UCSD-AML1 (cell line): ENCODE measurements around the gene COPS2.
"Not testable (repeated sequence)": the region's sequence is repeated elsewhere in the genome, so short reads cannot be mapped to it uniquely, and the experiment has no call there.

Experiments
- DNase-seq: peaks from one replicate; lab custom pipeline; 2025; ENCODE audit not compliant: unreplicated experiment; lab: John Stamatoyannopoulos, UW

COPS2 gene

DNA sequence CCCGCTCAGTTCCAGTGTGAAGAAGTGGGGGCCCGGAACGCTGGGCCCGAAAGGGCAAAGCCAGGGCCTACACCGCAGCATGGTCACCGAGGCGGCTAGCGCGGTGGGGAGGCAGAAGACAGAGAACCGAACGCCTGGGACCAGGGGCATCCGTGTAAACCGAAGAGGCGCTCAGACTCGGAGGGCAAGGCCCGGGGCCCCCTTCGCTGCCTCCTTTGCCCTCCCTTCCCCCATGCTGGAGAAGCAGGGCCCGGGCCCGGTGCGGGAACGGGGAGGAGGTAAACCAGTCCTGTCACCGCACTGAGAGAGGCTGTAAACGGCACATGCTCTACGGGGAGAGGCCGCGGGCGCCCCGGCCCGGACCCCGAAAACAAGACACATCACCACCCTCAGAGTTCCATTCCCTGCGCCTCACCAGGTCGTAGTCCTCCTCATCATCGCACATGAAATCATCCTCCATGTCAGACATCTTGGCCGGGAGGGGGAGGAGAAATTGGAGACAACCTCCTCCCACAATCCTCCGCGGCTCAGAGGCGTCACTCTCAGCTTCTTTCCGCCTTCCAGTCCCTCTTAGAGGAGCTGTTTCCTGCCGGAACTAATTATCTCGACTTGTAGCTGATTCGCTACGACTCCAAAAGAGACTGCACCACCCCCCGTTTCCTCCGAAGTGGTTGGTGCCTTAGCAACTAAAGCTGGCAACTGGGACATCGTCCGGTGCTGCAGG, at the start of gene COPS2:
TSS of gene COPS2 (minus strand) at position 490 of the 724 bp plus-strand sequence. CDS start at position 469, 21 bp downstream.
- DNase-seq = peak; percentile 95

- DNase-seq = no peak
Observed at GRCh38 chr15:49200347-49200746, 44.9 kb upstream of the COPS2 start.

DNA sequence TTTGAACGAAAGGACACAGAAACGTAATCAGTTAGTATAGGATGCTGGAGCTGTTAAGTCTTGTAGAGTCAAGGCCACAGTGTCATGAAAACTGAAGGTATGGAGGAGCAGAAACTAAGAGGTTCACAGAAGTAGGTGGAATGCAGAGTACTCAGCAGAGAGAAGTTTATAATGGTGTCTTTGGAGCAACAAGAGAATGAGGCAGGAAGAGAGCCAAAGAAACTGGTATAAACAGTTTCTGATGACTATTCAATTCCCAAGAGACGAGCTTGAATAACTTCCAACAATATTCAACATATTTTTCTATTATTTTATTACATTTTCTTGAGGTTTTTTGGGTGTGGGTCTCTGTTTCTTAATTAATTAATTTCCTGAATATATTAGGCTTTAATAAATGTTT, 44.3 kb upstream of the COPS2 start:
- DNase-seq = no peak

DNA sequence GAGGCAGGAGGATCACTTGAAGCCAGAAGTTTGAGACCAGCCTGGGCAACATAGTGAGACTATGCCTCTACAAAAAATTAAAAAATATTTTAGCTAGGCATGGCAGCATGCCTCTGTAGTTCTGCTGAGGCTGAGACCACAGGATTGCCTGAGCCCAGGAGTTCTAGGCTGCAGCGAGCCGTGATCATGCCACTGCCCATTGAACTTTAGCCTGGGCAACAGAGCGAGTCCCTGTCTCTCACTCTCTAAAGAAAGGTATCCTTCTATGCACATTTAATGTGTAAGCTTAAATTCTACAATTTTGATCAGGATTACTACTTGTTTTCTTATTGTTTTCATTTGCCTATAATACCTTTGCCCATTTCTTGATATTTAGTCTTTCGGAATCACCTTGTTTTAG, 41.5 kb upstream of the COPS2 start:
- no peak for DNase-seq

- no peak for DNase-seq
Observed at GRCh38 chr15:49191892-49192291, 36.5 kb upstream of the COPS2 start.

GRCh38 chr15:49190586-49190985, 35.2 kb upstream of the COPS2 start:
- no peak for DNase-seq

GRCh38 chr15:49189631-49190030, 34.2 kb upstream of the COPS2 start:
- DNase-seq = no peak

DNA sequence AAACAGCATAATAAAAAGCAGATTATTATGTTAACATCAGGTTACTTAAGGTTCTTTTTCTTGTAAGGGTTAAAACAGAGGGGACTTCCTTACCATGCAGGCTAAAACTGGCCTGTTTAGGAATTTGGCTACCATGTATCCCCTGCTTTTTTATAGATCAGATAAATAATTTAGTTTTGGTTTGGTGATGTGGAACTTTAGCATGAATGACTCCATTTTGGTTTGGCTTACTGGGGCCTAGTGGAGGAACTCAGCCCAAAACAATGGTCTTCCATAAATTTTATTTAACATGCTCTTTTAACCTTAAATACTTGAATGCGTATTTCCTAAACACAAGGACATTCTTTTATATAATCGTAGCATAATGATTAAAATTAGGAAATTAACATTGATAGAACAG, 33.5 kb upstream of the COPS2 start:
- DNase-seq = no peak

GRCh38 chr15:49187549-49188245, 32.3 kb upstream of the COPS2 start:
- no peak for DNase-seq

DNA sequence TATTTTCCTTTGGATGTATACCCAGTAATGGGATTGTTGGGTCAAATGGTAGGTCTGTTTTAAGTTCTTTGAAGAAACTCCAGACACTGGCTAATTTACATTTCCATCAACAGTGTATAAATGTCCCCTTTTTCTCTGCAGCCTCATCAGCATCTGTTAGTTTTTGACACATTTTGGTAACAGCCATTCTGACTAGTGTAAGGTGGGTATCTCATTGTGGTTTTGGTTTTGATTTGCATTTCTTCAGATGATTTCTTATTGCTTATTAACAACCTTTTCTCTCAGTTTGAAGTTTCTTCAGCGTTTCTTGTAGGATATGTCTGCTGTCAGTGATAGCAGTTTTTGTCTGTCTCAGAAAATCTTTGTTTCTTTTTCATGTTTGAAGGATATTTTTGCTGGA, 30.1 kb upstream of the COPS2 start:
- DNase-seq = no peak

DNA sequence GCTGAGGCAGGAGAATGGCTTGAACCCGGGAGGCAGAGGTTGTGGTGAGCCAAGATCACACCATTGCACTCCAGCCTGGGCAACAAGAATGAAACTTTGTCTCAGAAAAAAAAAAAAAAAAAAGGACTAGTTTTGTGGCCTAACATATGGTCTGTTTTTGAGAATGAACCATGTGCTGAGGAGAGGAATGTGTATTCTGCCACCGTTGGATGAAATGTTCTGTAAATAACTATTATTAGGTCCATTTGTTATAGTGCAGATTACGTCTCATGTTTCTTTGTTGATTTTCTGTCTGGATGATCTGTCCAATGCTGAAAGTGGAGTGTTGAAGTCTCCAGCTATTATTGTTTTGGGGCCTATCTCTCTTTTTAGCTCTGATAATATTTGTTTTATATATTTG, 28.3 kb upstream of the COPS2 start:
- not testable (repeated sequence) for DNase-seq

DNA sequence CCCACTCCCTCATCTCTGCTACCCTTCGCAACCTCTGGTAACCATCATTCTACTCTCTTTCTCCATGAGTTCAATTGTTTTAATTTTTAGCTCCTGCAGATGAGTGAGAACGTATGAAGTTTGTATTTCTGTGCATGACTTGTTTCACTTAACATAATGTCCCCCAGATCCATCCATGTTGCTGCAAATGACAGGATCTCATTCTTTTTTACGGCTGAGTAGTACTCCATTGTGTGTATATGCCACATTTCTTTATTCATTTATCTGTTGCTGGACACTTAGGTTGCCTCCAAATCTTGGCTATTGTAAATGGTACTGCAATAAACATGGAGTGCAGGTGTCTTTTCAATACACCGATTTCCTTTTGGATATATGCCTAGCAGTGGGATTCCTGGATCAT, 26.7 kb upstream of the COPS2 start:
- no peak for DNase-seq

- no peak for DNase-seq
Observed at GRCh38 chr15:49179433-49180190, 24.2 kb upstream of the COPS2 start.

GRCh38 chr15:49178497-49178896, 23.1 kb upstream of the COPS2 start:
- no peak for DNase-seq

- DNase-seq = not testable (repeated sequence)
Observed at GRCh38 chr15:49175582-49176397, 20.4 kb upstream of the COPS2 start.

DNA sequence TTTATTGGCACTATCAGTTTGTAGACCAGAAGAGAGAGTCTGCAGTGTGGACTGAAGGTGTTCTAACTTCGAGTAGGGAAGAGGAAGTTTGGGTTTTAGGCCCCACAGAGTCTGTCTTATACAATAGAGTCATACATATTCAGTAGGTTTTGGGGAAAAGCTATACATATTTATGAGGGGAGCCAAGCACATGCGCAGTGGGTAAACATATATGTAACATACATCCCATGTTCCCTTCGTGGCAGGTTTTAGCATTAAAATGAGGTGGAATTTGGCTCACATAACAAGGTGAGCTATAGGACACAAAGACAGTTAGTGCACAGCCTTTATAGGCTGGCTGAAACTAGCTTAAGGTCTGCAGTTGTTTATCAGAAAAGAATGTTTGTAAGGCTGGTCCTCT, 19.5 kb upstream of the COPS2 start:
- DNase-seq = no peak

DNA sequence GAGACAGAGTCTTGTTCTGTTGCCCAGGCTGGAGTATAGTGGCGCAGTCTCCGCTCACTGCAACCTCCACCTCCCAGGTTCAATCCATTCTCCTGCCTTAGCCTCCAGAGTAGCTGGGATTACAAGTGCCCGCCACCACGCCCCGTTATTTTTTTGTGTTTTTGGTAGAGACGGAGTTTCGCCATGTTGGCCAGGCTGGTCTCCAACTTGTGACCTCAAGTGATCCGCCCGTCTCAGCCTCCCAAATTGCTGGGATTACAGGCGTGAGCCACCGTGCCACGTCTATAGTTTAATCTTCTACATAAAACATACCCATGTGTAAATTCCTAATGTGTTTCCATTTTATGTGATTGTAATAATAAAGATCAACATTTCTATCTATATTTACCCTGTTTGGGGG, 16.4 kb upstream of the COPS2 start:
- DNase-seq = no peak

DNA sequence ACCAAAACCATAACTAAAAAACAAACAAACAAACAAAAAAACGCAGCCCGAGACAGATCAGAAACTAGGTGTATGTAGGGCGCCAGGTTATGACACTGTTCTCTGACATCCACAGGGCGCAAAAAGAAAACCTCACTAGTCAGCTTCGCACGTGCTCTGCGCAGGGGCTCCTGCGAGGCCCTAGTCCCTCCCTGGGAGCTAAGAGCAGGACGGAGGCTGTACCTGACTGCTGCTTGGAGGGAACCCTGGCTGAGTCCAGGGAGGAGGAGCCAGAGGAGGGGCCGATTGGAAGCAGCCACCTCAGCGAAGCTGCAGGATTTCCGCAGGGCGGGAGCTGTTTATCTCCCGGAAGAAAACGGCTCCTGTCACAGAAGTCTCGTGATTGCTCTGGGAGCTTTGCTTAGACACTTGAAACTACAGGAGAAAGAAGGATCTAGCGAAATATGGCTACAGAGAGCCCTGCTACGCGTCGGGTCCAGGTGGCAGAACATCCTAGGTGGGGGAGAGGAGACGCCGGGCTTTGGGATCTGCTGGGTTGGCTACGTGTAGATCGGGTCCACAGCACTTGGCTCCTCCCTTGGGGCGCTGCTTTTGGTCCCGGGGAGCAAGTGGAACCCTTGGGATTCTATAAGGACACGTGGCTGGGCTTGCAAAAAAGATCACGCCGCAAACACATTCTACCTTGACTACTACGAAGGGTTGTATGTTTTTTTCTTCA, 14.6 kb upstream of the COPS2 start, which contains the start of gene GALK2:
TSS of gene GALK2 (plus strand) at position 368 of the 718 bp plus-strand sequence. CDS start at position 444, 76 bp downstream.
- DNase-seq = peak; percentile 83

GRCh38 chr15:49168016-49168415, 12.6 kb upstream of the COPS2 start:
- no peak for DNase-seq

DNA sequence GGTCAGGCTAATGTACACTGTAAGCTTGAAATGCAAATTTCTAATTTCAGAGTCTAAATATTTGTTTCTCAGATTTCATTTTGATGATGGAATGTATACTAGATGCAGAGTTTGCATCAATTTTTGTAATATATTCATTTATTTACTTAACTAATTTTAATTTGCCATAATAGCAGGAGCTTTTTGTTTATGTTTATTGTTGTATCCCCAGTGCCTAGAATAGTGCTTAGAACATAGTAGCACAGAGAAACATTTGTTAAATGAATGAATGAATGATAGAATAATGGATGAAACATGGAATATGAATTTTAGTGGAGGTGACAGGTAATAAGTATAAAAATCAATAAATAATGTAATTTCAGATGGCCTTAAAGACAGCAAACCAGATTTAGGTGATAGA, 9.5 kb upstream of the COPS2 start:
- no peak for DNase-seq
